Measurements from ENCODE around the gene CXCL9. TPM values are rescaled to one million over a fixed set of nuclear protein-coding genes. Genes with fewer than 3 reads are reported as not detected.

The CXCL9 gene
- total RNA-seq, 1 donor from 2014 or later: not detected

- Mint-ChIP-seq H3K36me3 (ENCODE audit: low read depth, unreplicated experiment) (no peaks in the 10 kb centered on the region), H3K27me3 (ENCODE audit: unreplicated experiment) (no peaks in the 10 kb centered on the region)
- no peak for TF ChIP-seq CTCF (IDR thresholded peaks at IDR 0.05; ENCODE audit: unreplicated experiment)
These were observed 10.2 kb downstream of the CXCL9 start for GRCh38 chr4:75997081-75997480.

GRCh38 chr4:75995727-75996126 is 11.6 kb downstream of the CXCL9 start:
- H3K36me3 Mint-ChIP-seq (ENCODE audit: low read depth, unreplicated experiment): peaks cover 3% of the 10 kb centered on the region
- no peak overlapping the region for H3K4me3 Mint-ChIP-seq (ENCODE audit: unreplicated experiment)
- no peak for DNase-seq (ENCODE audit: low spot score)
- H3K9me3 Mint-ChIP-seq (ENCODE audit: unreplicated experiment): no peaks in the 10 kb centered on the region
- H3K27ac Mint-ChIP-seq (ENCODE audit: unreplicated experiment): no peak overlapping the region
- TF ChIP-seq CTCF (IDR thresholded peaks at IDR 0.05; ENCODE audit: unreplicated experiment): peak; percentile 78
- peaks cover 10% of the 10 kb centered on the region for H3K4me1 Mint-ChIP-seq (ENCODE audit: unreplicated experiment)
- H3K27me3 Mint-ChIP-seq (ENCODE audit: unreplicated experiment): no peaks in the 10 kb centered on the region

More at GRCh38 chr4:75997081-75997480, 10.2 kb downstream of the CXCL9 start:
- peaks cover 3% of the 10 kb centered on the region for H3K4me1 Mint-ChIP-seq (ENCODE audit: unreplicated experiment)
- no peak overlapping the region for H3K4me3 Mint-ChIP-seq (ENCODE audit: unreplicated experiment)
- DNase-seq (ENCODE audit: low spot score): no peak
- no peak overlapping the region for H3K27ac Mint-ChIP-seq (ENCODE audit: unreplicated experiment)
- no peaks in the 10 kb centered on the region for H3K9me3 Mint-ChIP-seq (ENCODE audit: unreplicated experiment)

GRCh38 chr4:75992462-75992861 is 14.8 kb downstream of the CXCL9 start:
- Mint-ChIP-seq H3K27me3 (ENCODE audit: unreplicated experiment) (peaks cover 3% of the 10 kb centered on the region), H3K27ac (ENCODE audit: unreplicated experiment) (no peak overlapping the region), H3K4me1 (ENCODE audit: unreplicated experiment) (peaks cover 31% of the 10 kb centered on the region), H3K36me3 (ENCODE audit: low read depth, unreplicated experiment) (peaks cover 11% of the 10 kb centered on the region), H3K4me3 (ENCODE audit: unreplicated experiment) (no peak overlapping the region), H3K9me3 (ENCODE audit: unreplicated experiment) (no peaks in the 10 kb centered on the region)
- no peak for DNase-seq (ENCODE audit: low spot score)
- TF ChIP-seq CTCF (IDR thresholded peaks at IDR 0.05; ENCODE audit: unreplicated experiment): no peak

GRCh38 chr4:75989846-75990528 is 17.3 kb downstream of the CXCL9 start:
- peaks cover 11% of the 10 kb centered on the region for H3K36me3 Mint-ChIP-seq (ENCODE audit: low read depth, unreplicated experiment)
- H3K27ac Mint-ChIP-seq (ENCODE audit: unreplicated experiment): peak overlapping the region; percentile 92
- H3K9me3 Mint-ChIP-seq (ENCODE audit: unreplicated experiment): no peaks in the 10 kb centered on the region
- peak overlapping the region; percentile 94 for H3K4me3 Mint-ChIP-seq (ENCODE audit: unreplicated experiment)
- peaks cover 5% of the 10 kb centered on the region for H3K27me3 Mint-ChIP-seq (ENCODE audit: unreplicated experiment)
- no peak for TF ChIP-seq CTCF (IDR thresholded peaks at IDR 0.05; ENCODE audit: unreplicated experiment)
- H3K4me1 Mint-ChIP-seq (ENCODE audit: unreplicated experiment): peaks cover 31% of the 10 kb centered on the region
- peak; percentile 6 for DNase-seq (ENCODE audit: low spot score)

- Mint-ChIP-seq H3K27ac (ENCODE audit: unreplicated experiment) (no peak overlapping the region), H3K4me3 (ENCODE audit: unreplicated experiment) (no peak overlapping the region), H3K36me3 (ENCODE audit: low read depth, unreplicated experiment) (peaks cover 16% of the 10 kb centered on the region), H3K4me1 (ENCODE audit: unreplicated experiment) (peaks cover 35% of the 10 kb centered on the region), H3K9me3 (ENCODE audit: unreplicated experiment) (no peaks in the 10 kb centered on the region), H3K27me3 (ENCODE audit: unreplicated experiment) (peaks cover 5% of the 10 kb centered on the region)
- TF ChIP-seq CTCF (IDR thresholded peaks at IDR 0.05; ENCODE audit: unreplicated experiment): no peak
- DNase-seq (ENCODE audit: low spot score): no peak
These were observed 22.2 kb downstream of the CXCL9 start for GRCh38 chr4:75985116-75985515.

Measured in endothelial cell (in vitro differentiated cells).